Germinal center (tissue), 1 donor: ENCODE measurements around the gene PRM3.

ENCODE experiments used
- DNase-seq: peaks from one replicate; pipeline ENCODE4 v3.0.0; 2012; ENCODE audit warnings: mixed read lengths, low spot score

The PRM3 gene

DNA sequence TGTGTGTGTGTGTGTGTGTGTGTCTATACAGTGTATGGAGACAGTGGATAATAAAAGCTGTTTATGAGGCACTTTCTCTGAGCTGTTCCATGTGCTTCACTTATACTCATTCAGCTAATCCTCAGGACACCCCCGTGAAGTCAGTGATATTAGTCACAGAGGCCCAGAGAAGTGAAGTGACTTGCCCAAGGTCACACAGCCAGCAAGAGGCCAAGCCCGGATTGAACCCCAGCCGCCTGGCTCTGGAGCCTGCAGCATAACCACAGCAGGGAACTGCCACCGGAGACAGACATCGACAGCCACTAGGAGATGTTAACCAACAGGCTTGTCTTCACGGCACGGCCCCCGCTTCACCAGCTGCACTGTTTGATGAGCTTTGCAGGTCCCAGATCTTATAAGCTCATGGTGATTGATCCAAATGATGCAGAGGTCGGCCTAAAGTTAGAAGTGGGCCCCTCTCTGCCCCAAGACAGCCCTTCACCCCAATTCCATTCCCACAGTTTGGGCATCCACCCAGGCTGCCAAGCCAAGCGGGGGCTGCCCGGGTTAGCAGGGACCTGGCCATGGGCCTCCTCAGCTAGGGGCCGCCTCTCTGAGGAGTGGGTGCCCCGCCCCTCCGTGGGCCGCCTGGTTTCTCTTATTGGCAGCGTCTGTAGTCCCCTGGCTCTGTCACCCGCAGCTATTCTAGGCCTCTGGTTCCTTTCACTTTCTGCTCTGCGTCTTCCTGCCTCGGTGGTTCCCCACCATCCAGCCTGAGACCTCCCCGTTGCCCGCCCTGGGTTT lies 48.3 kb downstream of the PRM3 start:
- DNase-seq: peak; percentile 89

DNA sequence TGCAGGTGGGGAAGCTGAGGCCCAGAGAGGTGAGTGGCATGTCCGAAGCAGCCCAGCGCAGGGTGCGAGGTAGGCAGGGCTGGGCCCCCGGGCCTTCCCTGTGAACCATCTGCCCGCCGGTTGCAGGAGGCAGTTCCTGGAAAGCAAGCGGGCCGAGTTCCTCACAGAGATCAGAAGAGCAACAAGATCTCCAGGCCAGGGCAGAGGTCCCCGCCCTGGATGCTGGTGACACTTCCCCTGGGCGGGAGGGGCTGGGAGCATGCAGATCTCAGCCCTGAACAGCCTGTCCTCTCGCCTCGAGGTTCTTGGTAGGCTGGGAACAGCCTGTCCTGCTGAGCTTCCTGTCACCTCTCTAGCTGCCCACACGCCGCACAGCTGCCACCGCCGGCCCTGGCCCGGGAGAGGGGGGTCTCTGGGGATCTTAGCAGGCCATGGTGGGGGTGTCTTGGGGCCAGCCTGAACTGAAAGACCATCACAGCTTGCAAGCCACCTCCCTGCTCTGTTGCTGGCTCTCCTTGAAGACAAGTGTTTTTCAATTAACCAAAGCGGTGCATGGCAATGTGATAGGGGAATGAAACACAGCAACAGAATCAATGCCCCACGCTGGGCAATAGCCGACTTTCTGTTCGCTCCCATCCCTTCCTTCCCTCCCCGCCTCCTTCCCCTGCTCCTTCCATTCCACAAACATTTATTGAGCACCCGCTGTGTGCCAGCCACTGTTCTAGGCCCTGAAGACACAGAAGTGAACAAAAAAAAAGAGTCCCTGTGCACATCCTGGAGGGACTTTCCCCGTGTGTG lies 49.1 kb downstream of the PRM3 start:
- peak; percentile 88 for DNase-seq
